Panc1 (cell line): ENCODE measurements around the gene REC114. TPM values are rescaled to one million over a fixed set of nuclear protein-coding genes. Genes with fewer than 3 reads are reported as not detected.

Experiments used
- ATAC-seq: fragments of 200-7000 bp; cut with Tn5 transposase; 2 replicates; pipeline ENCODE4 v1.9.1; 2020; ENCODE audit warnings: mild to moderate bottlenecking, moderate library complexity
- BruUV-seq: library from RNA; stranded (reverse); fragments of 400-500 nt; replicated peaks from 2 replicates; lab custom pipeline; 2021; lab: Mats Ljungman, UMichigan
- CTCF ChIA-PET: fragments of 300-600 bp; sonication (Branson Sonifier 250); formaldehyde crosslinking; loops from one replicate; lab custom pipeline; 2022; ENCODE audit warnings: antibody characterized with exemption; lab: Charles Lee
- POLR2A ChIA-PET: fragments of 300-600 bp; sonication (Branson Sonifier 250); formaldehyde crosslinking; loops from one replicate; lab custom pipeline; 2022; ENCODE audit warnings: antibody characterized with exemption; lab: Charles Lee
- DNase-seq: peaks from one replicate; pipeline ENCODE4 v3.0.0-alpha.2; 2010; ENCODE audit warnings: low read depth, low spot score
- H3K27ac ChIP-seq: 2 replicates; pipeline ENCODE4 v1.5.1; 2011; ENCODE audit warnings: mild to moderate bottlenecking, low read length, inconsistent platforms
- H3K27me3 ChIP-seq: fragments of 200-500 bp; sonication (Bioruptor generic); 2 replicates; pipeline ENCODE4 v1.6.0; 2014; ENCODE audit warnings: low read length, inconsistent platforms; ENCODE audit not compliant: control insufficient read depth, insufficient read depth
- H3K36me3 ChIP-seq: fragments of 200-500 bp; sonication (Bioruptor generic); 2 replicates; pipeline ENCODE4 v1.5.1; 2014; ENCODE audit warnings: inconsistent platforms, mild to moderate bottlenecking, low read length, moderate library complexity; ENCODE audit not compliant: control insufficient read depth, insufficient read depth
- H3K4me1 ChIP-seq: 2 replicates; pipeline ENCODE4 v1.5.1; 2011; ENCODE audit warnings: inconsistent platforms, mild to moderate bottlenecking, low read length, moderate library complexity; ENCODE audit not compliant: control insufficient read depth, insufficient read depth
- H3K4me3 ChIP-seq, 2 experiments: 2 replicates each; pipeline ENCODE4 v1.5.1; 2011 to 2012; ENCODE audit warnings: low read depth in 2 of 2, low read length in 2 of 2, mild to moderate bottlenecking in 2 of 2, inconsistent platforms in 1 of 2, moderate library complexity in 1 of 2
- H3K9me3 ChIP-seq: fragments of 200-500 bp; sonication (Bioruptor generic); 2 replicates; pipeline ENCODE4 v1.5.1; 2014; ENCODE audit warnings: low read depth, mild to moderate bottlenecking, inconsistent platforms, low read length, moderate library complexity; ENCODE audit not compliant: control insufficient read depth, insufficient read depth
- CTCF ChIP-seq: fragments of 450-650 bp; IDR thresholded peaks from 2 replicates; pipeline ENCODE4 v1.5.1; 2017; ENCODE audit warnings: mild to moderate bottlenecking
- POLR2AphosphoS5 ChIP-seq: IDR thresholded peaks from 2 replicates; pipeline ENCODE4 v1.6.1; 2012; ENCODE audit warnings: mild to moderate bottlenecking, low read depth, low read length, moderate library complexity
- REST ChIP-seq, 2 experiments: IDR thresholded peaks; 2 replicates each; pipeline ENCODE4 v1.6.1; 2011 to 2012; ENCODE audit warnings: low read depth in 2 of 2, control low read depth in 1 of 2, low read length in 1 of 2, mild to moderate bottlenecking in 1 of 2, moderate library complexity in 1 of 2; ENCODE audit not compliant: insufficient read depth in 1 of 2
- SIN3A ChIP-seq: IDR thresholded peaks from 2 replicates; pipeline ENCODE4 v1.6.1; 2012; ENCODE audit warnings: low read depth, mild to moderate bottlenecking, low read length, moderate library complexity, borderline replicate concordance; ENCODE audit not compliant: insufficient read depth
- TCF7L2 ChIP-seq: IDR thresholded peaks from 2 replicates; pipeline ENCODE4 v1.6.1; 2011; ENCODE audit warnings: mild to moderate bottlenecking, low read depth, low read length, inconsistent platforms
- in situ Hi-C: cut with HindIII; loops from 2 replicates; pipeline ENCODE4 v1.10.0; 2016; ENCODE audit warnings: low sequenced_read_pairs, low pct_unique_long_range_greater_than_20kb
- intact Hi-C: fragments of 100-400 bp; cut with micrococcal nuclease; formaldehyde crosslinking; loops from one replicate; pipeline ENCODE4 v1.10.0; 2022; ENCODE audit not compliant: unreplicated experiment
- total RNA-seq: library from RNA; stranded (reverse); gene quantifications from one replicate; pipeline ENCODE4 v1.2.1, GENCODE V29; 2021; ENCODE audit not compliant: unreplicated experiment

Gene REC114
- total RNA-seq, 1 experiment from 2014 or later: not detected

- intact Hi-C loops: no loop called here
- in situ Hi-C loops: no loop called here
Observed at GRCh38 chr15:73601451-73602445, 158.8 kb downstream of the REC114 start.

More at GRCh38 chr15:73601451-73602445, 158.8 kb downstream of the REC114 start:
- Histone ChIP-seq H3K27me3 (no peaks in the 10 kb centered on the region), H3K27ac (peak overlapping the region; percentile 30; the same call in 1 of the 2 replicates), H3K36me3 (no peaks in the 10 kb centered on the region), H3K4me3 (no peak overlapping the region), H3K9me3 (no peaks in the 10 kb centered on the region), H3K4me1 (peaks cover 27% of the 10 kb centered on the region)
- ATAC-seq: peak; percentile 60
- DNase-seq: peak; percentile 2
- BruUV-seq: no TSS peak
- ChIA-PET POLR2A (no interaction called here), CTCF (interaction anchor here (0.7 to 1.0 kb wide), 3 partner anchors 34 to 103 kb away, joined by 3 to 4 read pairs (median 3); no protein-coding TSS in a partner anchor)
- no peak for TF ChIP-seq SIN3A
- TF ChIP-seq TCF7L2: no peak
- no peak for TF ChIP-seq CTCF
- no peak for TF ChIP-seq POLR2AphosphoS5
- no peak for TF ChIP-seq REST (IDR thresholded peaks at IDR 0.05; ENCODE audit: insufficient read depth in 1 of 2, low read depth in 2 of 2, low read length in 1 of 2)
